Activated effector memory CD4-positive, alpha-beta T cell treated with Interleukin-2 at 50 U/mL for 16 hours (primary cell): ENCODE measurements around the gene LUZP1.
"Not testable (repeated sequence)": the region's sequence is repeated elsewhere in the genome, so short reads cannot be mapped to it uniquely, and the experiment has no call there.

Source experiments
- DNase-seq: peaks from one replicate; pipeline ENCODE4 v3.0.0-alpha.2; 2020

Gene LUZP1

GRCh38 chr1:23168445-23169194 is at the start of gene LUZP1:
TSS of gene LUZP1 (minus strand) at chr1:23168856.
- DNase-seq = peak; percentile 73

DNA sequence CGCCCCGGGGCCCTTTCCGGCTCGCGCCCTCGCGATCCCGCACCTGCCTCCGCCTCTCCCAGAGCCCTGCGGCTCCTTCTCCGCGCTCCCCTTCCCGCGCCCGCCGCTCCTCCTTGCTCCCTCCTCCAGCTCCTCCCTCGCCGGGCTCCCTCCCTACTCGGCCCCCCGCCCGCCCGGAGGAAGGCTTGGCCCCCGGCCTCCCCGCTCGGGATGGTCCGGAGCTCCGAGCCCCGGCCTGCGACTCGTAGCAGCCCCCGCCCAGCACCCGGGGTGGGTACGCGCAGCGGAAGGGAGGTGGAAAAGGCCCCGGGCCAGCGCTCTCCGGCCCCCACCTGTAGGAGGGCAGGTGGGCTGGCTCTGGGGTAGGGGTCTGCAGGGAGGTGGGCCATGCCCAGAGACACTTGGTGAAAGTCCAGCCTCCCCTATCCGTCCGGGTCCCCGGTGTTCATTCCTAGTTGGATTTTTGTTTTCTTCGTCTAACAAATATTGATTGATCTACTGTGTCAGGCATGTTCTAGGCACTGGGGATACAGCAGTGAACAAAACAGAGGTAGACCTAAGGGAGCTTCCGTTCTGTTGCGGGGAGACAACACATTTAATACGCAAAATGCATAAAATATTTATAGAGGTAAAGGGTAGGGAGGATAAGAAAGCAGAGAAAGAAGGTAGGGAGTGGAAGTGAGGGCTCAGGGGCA is 48.9 kb upstream of the LUZP1 start, which contains the start of gene HTR1D:
TSS of gene HTR1D (minus strand) at position 82 of the 695 bp plus-strand sequence. CDS start 23,283 bp downstream, outside the sequence.
- no peak for DNase-seq

- DNase-seq = peak; percentile 4
Observed at GRCh38 chr1:23216771-23217420, 48.2 kb upstream of the LUZP1 start.

DNA sequence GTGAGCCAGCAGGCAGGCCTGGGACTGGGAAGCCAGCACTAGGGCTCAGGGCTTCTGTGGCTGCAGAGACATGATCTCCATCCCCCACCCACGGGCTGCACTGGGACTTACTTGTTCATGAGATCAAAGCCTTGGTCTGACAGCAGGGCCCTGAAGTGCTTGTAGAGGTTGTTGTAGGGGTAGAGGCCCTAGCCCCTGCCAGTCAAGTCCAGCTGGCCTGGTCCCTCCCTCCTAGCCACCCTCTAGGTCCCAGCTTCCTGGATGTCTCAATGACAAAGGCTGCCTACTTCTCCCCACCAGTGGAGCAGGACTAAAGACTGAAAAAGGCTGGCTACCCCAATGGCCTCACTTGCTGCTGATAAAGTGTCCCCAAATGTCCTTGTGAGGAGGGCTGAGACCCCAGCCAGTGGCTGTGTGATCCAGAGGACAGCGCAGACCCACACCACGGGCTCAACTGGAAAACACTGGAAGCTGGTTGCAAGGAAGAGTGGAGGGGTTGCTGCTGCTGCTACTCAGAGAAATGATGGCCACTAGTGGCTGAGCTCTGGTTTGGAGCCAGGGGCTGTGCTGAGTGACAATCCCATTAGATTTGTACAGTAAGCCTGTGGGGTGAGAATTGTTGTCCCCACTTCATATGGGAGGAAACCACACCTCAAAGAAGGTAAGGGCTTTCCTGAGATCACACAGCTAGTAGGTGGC is 47.2 kb upstream of the LUZP1 start:
- no peak for DNase-seq

- no peak for DNase-seq
Observed at GRCh38 chr1:23215291-23215690, 46.6 kb upstream of the LUZP1 start.

- no peak for DNase-seq
Observed at GRCh38 chr1:23214640-23215039, 46.0 kb upstream of the LUZP1 start.

- no peak for DNase-seq
Observed at GRCh38 chr1:23211955-23212354, 43.3 kb upstream of the LUZP1 start.

GRCh38 chr1:23210963-23211362 is 42.3 kb upstream of the LUZP1 start:
- no peak for DNase-seq

GRCh38 chr1:23210351-23210785 is 41.7 kb upstream of the LUZP1 start:
- no peak for DNase-seq

GRCh38 chr1:23209770-23210169 is 41.1 kb upstream of the LUZP1 start:
- no peak for DNase-seq

GRCh38 chr1:23208527-23208926 is 39.9 kb upstream of the LUZP1 start:
- no peak for DNase-seq

DNA sequence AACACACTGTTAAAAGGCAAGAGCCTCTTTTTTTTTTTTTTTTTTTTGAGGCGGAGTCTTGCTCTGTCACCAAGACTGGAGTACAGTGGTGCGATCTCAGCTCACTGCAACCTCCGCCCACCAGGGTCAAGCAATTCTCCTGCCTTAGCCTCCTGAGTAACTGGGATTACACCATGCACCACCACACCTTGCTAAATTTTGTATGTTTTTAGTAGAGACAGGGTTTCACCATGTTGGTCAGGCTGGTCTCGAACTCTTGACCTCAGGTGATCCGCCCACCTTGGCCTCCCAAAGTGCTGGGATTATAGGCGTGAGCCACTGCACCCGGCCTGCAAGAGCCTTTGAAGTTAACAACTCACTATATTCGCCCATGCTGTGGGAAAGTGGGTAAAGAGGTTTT is 39.1 kb upstream of the LUZP1 start:
- DNase-seq = not testable (repeated sequence)

DNA sequence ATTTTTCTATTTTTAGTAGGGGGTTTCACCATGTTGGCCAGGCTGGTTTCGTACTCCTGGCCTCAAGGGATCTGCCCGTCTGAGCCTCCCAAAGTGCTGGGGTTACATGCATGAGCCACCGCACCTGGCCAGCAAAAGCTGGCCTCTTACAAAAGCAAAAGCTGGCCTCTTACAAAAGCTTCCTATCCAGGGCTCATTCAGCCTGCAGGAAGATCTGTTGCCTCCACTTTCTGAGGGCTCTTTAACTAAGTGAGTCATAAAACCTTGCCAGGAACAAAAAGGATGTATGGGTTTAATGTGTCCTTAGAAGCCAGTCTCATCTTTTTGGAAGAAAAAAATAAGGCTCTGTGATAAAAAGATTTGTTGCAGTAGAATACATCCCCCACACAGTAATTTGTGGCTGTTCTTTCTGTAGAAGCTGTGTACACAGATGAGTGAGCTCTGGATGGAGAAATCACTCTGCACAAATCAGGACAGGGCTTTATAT is 33.6 kb upstream of the LUZP1 start:
- DNase-seq = no peak

DNA sequence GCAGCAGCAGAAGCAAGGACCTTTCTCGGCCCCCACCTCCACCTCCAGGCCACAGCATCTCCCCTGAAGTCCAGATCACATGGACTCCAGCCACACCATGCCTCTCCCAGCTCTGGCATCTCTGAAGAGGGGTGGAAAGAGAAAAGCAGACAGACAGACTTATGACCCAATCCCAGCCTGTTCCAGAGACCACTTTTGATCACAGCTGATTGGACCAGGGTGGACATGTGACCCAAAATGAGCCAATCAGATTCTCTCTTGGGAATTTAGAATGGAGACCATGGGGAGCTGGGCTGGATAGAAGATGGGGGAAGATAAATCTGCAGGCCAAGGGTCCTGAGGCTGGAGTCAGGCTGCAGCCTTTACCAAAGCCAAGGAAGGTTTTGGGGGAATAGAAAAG is 32.2 kb upstream of the LUZP1 start:
- DNase-seq = no peak

GRCh38 chr1:23198373-23198772 is 29.7 kb upstream of the LUZP1 start:
- DNase-seq = no peak

DNA sequence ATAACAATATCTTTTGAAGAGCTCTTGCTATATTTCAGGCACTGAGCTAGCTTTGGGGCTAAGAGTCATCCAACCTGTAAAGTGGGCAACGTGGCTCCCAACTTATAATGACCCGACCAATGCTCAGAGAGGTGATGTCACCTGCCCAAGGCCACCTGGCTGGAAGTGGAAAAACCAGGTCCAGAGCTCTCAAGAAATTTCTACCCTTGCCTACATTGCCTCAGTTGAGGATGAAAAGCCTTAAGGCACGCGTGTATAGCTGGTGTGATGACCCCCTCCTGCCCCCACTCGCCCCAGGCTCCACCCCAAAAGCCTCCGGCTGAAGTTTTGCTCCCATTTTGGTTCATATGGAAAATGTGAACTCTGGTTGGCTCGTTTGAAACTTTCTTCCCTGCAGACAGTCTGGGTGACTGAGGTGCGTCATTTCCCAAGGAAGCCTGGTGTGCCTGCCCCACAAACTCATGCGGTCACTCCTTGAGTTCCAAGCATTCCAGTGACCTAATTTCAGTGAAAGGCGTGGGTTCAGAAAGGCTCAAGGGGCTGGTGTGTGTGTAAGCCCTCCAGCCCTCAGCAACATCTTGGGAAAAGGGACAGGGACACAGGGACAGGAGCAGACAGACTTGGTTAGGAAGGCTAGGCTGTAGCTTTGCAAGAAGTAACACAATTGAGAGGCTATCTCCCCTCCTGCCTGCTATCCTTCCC is 28.1 kb upstream of the LUZP1 start:
- no peak for DNase-seq

DNA sequence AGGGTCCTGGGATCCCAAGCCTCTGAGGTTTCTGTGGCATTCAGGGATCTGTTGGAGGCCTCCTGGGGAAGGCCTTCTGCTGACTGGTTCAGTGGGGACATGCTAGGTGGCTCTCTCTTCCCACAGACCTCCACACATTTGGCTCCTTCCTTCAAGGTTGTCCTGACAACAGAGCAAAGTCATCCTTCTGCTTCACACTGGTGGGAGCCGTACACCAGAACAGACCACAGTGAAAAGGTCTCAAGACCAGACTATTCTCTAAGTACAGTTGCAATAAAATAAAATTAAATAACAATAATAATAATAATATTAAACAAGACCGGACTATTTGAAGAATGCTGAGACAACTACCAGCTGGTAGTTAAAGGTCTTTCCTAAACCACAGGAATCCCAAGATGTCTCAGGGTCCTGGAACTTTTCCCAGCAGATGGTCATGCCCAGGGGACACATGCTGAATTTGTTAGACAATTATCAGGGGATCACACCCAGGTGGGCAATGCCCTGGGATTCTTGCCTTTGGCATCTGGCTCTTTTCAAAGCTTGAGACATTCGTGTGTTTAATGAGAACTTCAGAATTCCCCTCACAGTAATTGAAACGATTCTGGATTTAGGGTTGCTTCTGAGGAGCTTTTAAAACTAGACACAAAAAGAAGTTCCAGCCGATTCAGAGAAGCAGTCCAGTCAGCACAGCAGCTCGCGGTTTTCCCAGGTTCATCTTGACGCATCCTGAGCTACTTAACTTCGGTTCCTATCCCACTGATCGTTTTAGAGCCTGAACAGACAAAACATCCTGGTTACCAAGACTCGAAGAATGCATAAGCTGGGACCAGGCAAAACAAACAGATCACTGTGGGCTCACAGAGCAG is 25.7 kb upstream of the LUZP1 start:
- DNase-seq = no peak

DNA sequence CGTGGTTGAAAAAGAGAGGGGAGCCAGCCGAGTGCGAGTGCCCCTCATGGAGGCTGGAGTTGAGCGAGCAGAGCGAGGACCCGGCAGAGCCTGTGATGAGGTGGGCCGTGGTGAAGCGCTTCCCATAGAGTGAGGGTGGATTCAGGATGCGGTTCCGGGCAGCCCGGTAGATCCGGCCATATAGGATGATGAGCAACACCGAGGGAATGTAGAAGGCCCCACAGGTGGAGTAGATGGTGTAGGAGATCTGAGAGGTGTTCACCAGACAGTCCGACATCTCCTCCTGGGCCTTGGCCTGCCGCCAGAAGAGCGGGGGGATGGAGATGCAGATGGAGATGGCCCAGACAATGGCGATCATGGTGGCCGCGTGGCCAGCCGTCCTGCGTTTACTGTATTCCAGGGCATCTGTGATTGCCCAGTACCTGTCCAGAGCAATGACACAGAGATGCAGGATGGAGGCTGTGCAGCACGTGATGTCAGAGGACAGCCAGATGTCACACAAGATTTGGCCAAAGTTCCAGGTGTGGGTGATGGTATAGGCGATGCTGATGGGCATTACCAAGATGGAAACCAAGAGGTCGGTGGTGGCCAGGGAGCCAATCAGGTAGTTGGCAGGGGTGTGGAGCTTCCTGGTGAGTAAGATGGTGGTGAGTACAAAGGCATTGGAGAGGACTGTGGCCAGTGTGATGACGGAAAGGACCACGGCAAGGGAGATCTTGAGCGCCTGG is 24.9 kb upstream of the LUZP1 start:
- no peak for DNase-seq

DNA sequence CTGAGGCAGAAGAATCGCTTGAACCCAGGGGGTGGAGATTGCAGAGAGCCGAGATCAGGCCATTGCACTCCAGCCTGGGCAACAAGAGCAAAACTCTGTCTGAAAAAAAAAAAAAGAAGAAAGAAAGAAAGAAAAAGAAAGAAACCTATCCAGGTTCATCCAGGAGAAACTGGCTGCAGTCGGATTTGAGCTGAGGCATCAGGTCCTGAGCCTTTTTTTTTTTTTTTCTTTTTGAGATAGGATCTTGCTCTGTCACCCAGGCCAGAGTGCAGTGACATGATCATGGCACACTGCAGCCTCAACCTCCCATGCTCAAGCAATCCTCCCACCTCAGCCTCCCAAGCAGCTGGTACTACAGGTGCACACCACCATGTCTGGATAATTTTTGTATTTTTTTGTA is 22.5 kb upstream of the LUZP1 start:
- no peak for DNase-seq

GRCh38 chr1:23188936-23189452 is 20.3 kb upstream of the LUZP1 start:
- DNase-seq = not testable (repeated sequence)
